Chondrocyte (in vitro differentiated cells): ENCODE data around the gene WFS1. TPM values are rescaled to one million over a fixed set of nuclear protein-coding genes. Genes with fewer than 3 reads are reported as not detected.

Experiments
- DNase-seq: peaks from one replicate; pipeline ENCODE4 v3.0.0; 2021; ENCODE audit warnings: mixed read lengths, low spot score
- H3K27ac Mint-ChIP-seq: one replicate; pipeline ENCODE4 v1.8.0; 2021; ENCODE audit warnings: mild to moderate bottlenecking, moderate library complexity, mixed read lengths; ENCODE audit not compliant: unreplicated experiment
- H3K27me3 Mint-ChIP-seq: 2 replicates; pipeline ENCODE4 v1.8.0; 2021; ENCODE audit warnings: low read depth, mixed read lengths
- H3K36me3 Mint-ChIP-seq: 2 replicates; pipeline ENCODE4 v1.8.0; 2021; ENCODE audit warnings: low read depth, mixed read lengths
- H3K4me1 Mint-ChIP-seq: 2 replicates; pipeline ENCODE4 v1.8.0; 2021; ENCODE audit warnings: low read depth, mild to moderate bottlenecking, mixed read lengths
- H3K4me3 Mint-ChIP-seq: one replicate; pipeline ENCODE4 v1.8.0; 2021; ENCODE audit warnings: mild to moderate bottlenecking, moderate library complexity, mixed read lengths; ENCODE audit not compliant: unreplicated experiment
- H3K9me3 Mint-ChIP-seq: 2 replicates; pipeline ENCODE4 v1.8.0; 2021; ENCODE audit warnings: low read depth, mixed read lengths
- total RNA-seq: library from RNA; stranded (reverse); gene quantifications from 3 replicates; pipeline ENCODE4 v1.2.1, GENCODE V29; 2021
- TF ChIP-seq, protein P1 (sequence below): fragments of 200-600 bp; sonication (generic); IDR thresholded peaks from 2 replicates; pipeline ENCODE4 v1.5.0; 2021; ENCODE audit warnings: antibody characterized with exemption, mild to moderate bottlenecking, moderate library complexity

Gene WFS1
- total RNA-seq, 1 donor from 2014 or later = 54.6 TPM

DNA sequence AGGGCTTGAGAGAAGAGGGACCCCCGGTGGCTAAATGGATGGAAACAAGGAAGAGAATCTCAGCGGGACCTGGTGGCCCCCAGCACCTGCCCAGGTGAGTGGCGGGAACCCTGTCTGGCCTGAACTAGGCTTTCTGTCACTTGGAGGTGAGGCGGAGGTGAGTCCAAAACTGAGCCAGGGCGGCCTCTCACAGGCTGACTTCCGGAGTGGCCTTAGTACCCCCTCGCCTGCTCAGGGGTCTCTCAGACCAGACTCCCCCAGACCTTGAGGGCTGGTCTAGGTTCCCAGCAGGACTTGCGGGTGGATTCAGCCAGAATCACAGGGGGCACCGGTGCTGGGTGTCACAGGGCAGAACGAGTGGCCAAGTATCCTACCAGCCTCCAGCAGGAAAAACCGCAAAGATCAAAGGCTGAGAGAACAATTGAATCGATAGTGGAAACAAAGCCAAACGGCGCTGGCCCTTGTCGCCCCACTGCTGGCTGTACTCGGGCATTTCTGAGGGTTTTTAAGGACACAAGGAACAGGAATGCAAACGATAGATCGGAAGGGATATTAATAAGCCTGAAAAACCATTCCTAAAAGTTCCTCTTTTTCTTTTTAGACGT is 67.8 kb downstream of the WFS1 start:
- no peaks in the 10 kb centered on the region for H3K9me3 Mint-ChIP-seq
- H3K4me3 Mint-ChIP-seq = no peak overlapping the region
- DNase-seq = peak; percentile 78

DNA sequence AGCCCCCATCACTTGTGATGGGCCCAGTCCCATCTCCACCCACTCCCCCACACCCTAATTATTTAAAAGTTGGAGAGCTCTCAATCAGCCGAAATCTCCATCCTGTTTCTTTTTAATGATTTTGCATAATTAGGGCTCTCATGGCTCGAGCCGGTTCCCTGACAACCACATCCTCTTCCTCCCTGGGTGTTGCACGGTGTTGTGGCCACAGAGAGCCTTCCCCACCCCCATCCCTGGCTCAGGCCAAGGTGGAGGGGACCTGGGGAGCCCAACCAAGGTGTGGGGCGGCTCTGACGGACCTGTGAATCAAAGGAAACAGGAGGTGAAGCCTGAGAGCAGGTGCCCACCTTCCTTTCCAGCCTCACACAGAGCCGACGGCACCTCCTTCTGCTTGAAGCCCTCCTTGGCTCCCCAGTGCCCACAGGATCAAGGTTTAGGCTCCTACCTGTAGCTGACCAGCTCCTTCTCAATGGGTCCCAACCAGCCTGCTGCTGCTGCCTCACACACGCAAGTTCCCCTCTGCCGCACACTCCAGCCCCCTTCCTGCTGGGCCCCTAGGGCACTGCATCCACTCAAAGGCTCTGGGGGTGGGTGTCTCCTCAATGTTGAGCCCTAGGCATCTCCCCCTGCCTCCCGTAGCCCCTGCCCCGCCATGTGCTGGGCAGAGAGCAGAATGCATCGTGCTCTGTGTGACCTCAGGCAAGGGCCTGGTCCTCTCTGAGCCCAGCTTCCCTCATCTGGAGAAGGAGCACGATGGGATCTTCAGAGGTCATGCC is 68.7 kb downstream of the WFS1 start:
- no peak overlapping the region for H3K4me3 Mint-ChIP-seq
- peaks cover 57% of the 10 kb centered on the region for H3K27me3 Mint-ChIP-seq
- no peak overlapping the region for H3K27ac Mint-ChIP-seq
- no peaks in the 10 kb centered on the region for H3K4me1 Mint-ChIP-seq
- H3K36me3 Mint-ChIP-seq = no peaks in the 10 kb centered on the region
- TF ChIP-seq, protein P1, sequence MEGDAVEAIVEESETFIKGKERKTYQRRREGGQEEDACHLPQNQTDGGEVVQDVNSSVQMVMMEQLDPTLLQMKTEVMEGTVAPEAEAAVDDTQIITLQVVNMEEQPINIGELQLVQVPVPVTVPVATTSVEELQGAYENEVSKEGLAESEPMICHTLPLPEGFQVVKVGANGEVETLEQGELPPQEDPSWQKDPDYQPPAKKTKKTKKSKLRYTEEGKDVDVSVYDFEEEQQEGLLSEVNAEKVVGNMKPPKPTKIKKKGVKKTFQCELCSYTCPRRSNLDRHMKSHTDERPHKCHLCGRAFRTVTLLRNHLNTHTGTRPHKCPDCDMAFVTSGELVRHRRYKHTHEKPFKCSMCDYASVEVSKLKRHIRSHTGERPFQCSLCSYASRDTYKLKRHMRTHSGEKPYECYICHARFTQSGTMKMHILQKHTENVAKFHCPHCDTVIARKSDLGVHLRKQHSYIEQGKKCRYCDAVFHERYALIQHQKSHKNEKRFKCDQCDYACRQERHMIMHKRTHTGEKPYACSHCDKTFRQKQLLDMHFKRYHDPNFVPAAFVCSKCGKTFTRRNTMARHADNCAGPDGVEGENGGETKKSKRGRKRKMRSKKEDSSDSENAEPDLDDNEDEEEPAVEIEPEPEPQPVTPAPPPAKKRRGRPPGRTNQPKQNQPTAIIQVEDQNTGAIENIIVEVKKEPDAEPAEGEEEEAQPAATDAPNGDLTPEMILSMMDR = no peak
- H3K9me3 Mint-ChIP-seq = no peaks in the 10 kb centered on the region
- peak; percentile 70 for DNase-seq

More for the DNA sequence above, 67.8 kb downstream of the WFS1 start:
- Mint-ChIP-seq H3K27me3 (peaks cover 57% of the 10 kb centered on the region), H3K4me1 (no peaks in the 10 kb centered on the region), H3K36me3 (no peaks in the 10 kb centered on the region), H3K27ac (no peak overlapping the region)
- TF ChIP-seq, protein P1 = no peak

DNA sequence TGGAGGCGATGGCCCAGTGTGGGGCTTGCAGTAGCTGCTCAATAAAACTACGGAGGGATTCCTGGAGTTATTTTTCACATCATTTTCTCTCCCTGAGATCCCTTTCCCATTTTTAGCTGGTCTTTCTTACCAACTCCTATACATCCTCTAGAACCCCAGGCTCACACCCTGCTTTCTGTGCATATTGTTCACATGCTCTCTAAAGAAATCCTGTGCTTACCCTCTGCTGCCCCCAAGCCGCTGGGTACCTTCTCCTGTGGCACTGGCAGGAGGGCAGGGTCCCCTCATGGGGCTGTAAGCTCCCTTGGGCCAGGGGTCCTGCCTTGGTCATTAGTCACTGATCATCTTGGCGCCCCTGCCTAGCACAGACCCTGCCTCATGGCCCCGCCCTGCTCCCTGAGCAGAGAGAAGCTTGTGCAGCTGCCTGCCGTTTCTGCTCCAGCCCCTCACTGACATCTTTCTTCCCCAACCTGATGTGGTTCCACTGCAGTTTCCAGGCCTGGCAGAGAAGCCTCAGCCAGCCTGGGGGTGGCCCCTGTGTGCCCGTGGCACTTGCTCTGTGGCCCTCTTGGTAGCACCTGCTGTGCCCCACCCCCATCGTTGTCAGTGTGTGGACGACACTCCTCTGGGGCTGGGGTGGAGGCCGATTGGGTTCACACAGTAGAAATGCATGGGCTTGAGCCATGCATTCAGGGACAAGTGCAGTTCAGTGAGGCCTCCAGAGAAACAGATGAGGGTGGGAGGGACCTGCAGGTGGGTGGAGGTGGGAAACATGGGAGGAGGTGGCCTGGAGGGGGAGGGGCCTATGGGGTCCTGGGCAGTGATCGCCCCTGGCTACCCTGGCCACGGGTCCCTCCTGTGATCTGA is 69.5 kb downstream of the WFS1 start:
- Mint-ChIP-seq H3K4me3 (no peak overlapping the region), H3K4me1 (no peaks in the 10 kb centered on the region), H3K9me3 (no peaks in the 10 kb centered on the region), H3K27ac (no peak overlapping the region), H3K36me3 (no peaks in the 10 kb centered on the region), H3K27me3 (peaks cover 61% of the 10 kb centered on the region)
- DNase-seq = peak; percentile 82
- TF ChIP-seq, protein P1 = no peak

DNA sequence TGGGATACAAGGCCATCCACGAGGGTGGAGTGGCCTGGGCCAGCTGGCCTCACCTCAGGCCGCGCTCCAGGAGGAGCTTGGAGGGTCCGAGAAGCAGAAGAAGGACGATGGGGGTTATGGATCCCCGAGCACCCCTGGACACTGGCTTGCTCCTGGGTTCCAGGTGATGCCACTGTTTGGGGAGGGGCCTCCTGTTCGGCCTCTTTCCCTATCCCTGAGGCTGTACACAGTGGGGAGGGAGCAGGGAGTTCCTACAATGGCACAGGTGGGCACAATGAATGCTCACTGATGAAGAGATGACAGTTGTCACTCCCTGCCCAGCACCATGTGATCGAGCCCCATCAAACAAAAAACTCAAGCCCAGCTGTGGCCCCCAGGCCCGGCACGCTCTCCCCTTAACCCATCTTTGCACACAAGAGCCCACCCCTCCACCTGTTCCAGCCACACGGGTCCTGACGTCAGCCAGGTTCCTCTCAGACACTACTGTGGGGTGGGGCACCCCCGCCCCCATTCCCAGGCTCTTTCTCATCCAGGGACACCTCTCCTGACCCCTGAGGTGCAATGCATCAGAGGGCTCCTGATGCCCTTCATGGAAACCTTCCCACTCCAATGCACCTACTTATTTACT is 70.3 kb downstream of the WFS1 start:
- TF ChIP-seq, protein P1 = no peak
- peak; percentile 59 for DNase-seq
- Mint-ChIP-seq H3K9me3 (no peaks in the 10 kb centered on the region), H3K4me3 (no peak overlapping the region), H3K27me3 (peaks cover 59% of the 10 kb centered on the region), H3K27ac (no peak overlapping the region), H3K4me1 (no peaks in the 10 kb centered on the region), H3K36me3 (no peaks in the 10 kb centered on the region)
